ENCODE data around the gene RNF213.
A peak's percentile ranks its signal among the peaks of the same experiment; 100 is the strongest.

The RNF213 gene

DNA sequence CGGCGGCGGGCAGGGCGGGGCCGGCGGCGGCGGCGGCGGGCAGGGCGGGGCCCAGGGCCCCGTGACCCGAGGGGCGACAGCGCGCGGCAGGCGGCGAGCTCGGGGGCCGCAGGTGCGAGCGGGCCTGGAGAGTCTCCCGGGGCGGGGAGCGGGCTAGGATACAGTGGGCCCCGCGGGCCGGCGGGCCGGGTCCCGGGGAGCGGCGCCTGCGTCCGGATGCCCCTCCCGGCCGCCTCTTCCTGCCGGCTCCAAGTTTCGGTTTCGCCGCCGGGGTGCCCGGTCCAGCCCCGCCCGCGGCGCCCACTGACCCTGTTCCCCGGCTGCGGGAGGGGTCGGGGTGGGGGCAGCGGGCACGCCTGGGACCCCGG lies at the start of gene RNF213:
TSS of gene RNF213 (plus strand) at position 62 of the 368 bp plus-strand sequence. CDS start 2,830 bp downstream, outside the sequence.
- DNase-seq (ENCODE audit: low spot score), result no peak

DNA sequence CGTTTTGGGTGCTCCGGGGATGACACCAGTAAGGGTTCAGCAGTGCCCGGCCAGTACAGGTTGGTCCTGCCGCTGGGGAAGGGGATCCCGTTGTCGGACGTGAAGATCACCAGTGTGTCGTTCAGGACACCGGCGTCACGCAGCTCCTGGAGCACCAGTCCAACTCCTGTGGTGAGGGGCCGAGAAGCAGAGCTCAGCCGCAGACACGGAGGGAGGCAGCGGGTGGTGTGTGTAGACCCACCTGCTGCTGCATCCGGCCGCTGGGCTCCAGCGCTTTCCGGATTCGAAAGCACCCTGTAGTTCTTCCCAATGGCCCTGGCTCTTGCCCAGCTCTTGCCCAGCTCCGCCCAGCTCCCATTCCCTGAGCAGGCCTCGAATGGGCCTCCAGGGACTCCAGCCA lies 48.5 kb upstream of the RNF213 start:
- DNase-seq (ENCODE audit: low spot score), result no peak

DNA sequence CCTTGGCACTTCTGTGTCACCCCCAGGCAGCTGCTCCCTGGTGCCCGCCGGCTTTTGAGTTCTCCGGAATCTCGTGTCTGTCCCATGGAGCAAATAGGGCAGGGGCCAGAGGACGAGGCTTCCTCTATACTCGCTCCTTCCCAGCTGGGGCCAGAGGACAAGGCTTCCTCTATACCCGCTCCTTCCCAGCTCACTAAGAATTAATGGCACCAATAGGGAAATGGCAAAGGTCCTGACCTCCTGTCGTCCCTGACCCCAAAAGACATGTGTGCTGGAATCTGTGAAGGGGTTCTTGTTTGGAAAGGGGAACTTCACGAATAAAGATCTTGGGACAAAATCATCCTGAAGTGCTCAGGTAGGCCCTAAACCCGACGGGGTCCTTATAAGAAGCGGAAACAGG lies 48.1 kb upstream of the RNF213 start:
- DNase-seq (ENCODE audit: low spot score), result no peak

DNA sequence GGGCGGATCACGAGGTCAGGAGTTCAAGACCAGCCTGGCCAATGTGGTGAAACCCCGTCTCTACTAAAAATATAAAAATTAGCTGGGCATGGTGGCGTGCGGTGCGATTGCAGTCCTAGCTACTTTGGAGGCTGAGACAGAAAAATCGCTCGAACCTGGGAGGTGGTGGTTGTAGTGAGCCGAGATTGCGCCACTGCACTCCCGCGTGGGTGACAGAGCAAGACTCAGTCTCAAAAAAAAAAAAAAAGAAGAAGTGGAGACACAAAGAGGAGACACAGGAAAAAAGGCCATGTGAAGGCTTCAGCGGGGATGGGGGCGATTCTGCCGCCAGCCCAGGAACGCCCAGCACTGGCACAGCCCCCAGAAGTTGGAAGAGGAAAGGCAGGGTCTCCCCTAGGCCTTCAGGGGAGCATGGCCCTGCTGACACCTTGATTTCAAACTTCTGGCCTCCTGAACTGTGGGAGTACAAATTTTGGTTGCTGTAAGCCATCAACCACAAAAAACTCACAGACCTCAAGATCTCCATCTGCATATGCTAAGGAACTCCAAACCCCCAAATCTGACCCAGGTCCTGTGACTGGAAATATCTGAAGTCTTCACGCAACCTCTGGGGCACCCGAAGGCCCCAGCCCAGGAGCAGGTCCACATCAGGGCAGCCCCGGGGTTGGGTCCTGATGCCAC lies 47.5 kb upstream of the RNF213 start:
- no peak for DNase-seq (ENCODE audit: low spot score)

DNA sequence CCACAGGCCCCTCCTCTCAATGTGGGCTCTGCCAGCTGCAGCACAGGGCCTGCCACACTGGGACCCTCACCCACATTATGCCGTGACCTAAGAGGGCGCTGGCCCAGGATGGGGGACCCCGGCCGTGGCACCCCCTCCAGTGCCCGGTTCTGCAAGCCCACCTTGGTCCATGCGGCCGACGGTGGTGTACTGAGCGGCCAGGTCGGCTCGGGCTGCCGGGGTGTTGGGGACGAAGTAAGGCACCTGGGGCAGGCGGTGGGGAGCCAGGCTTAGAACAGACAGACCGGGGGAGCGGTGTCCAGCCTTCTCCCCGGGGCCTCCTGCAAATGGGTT lies 47.0 kb upstream of the RNF213 start:
- no peak for DNase-seq (ENCODE audit: low spot score)

DNA sequence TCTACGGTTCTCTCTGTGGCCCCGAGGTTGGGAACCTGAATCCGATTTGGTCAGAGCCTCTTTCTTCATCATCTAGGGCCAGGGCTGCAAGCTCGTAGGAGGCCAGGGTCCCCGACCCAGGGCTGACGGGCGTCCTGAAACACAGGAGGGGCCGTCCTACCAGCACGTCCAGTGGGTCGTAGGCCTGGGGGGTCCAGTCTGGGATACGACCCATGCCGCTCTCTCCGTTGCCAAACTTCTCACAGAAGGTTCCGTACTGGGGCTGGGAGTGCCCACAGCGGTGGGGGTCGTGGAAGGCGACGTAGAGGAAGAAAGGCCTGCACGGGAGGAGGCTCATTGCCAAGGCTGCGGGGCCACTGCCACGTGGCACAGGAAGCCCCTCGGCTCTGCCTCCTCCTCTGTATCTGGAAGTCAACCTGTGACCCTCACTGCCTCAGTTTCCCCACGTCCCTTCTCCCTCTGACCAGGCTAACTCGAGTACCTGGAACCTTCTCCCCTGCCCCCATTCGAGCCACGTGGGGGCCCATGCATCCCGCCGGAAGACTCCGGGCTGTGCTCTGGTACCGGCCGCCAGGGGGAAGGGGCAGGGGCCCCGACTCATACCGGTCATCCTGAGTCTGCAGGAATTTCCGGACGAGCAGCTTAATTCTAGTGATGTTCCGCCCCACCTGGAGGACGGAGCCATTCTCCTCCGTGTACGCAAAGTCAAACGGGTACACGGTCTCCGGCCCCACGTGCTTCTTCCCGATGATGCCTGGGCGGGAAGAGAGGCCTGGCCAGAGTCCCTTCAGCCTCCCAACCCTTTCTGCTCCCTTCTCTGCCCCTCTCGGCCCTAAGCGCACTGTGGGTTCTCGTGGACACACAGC lies 46.4 kb upstream of the RNF213 start:
- DNase-seq (ENCODE audit: low spot score), result no peak

DNA sequence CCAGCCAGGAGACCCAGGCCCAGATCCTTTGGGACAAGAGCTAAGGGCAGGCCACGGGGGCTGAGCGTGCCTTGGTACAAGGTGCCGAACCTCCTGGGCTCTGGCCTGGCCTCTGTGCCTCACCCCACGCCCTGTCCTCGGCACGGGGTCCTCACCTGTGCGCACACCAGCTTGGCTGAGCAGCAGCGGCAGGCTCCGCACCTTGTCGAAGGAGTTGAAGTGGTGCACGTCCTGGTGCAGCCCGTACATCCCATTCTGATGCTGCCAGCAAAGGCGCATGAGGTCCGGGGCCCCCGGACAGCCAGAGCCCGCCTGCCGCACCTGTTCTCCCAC lies 45.8 kb upstream of the RNF213 start:
- DNase-seq (ENCODE audit: low spot score), result no peak

DNA sequence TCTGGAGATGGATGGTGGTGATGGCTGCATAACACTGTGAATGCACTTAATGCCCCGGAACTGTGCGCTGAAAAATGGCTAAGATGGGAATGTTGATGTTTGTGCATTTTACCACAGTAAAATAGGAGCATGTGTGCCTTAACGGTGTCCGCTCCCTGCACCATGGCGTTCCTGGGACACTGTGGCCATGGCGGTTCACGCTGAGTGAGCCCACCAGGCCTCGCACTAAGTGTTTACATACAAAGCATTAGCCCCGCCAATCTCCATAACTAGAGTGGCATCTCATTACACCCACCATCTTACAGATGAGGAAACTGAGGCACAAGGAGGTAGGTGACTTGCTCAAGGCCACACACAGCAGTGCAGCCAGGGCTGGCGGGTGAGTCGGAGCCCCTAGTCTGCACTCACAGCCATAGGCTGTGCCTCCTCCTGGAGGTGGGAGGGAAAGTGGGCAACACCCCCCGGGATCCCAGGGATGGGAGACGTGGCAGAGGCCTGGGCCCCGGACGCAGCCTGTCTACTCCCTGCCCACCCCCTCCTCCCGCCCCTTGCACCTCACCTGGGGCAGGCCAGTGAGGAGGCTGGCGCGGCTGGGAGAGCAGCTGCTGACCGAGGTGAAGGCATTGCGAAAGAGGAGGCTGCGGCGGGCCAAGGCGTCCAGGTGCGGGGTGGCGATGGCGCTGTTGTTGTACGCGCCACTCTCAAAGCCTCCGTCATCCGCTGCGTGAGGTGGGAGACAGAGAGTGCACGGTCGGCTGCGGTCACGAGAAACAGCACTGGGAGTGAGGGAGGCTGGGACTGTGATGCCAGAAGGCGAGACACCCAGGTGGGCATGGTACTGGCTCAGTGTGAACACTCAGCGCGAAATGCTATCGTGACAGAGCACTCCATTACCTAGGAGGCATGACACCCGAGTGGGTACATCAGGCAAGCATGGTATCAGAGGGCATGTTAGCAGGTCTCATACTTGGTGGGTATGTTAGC lies 43.9 kb upstream of the RNF213 start:
- DNase-seq (ENCODE audit: low spot score), result no peak

DNA sequence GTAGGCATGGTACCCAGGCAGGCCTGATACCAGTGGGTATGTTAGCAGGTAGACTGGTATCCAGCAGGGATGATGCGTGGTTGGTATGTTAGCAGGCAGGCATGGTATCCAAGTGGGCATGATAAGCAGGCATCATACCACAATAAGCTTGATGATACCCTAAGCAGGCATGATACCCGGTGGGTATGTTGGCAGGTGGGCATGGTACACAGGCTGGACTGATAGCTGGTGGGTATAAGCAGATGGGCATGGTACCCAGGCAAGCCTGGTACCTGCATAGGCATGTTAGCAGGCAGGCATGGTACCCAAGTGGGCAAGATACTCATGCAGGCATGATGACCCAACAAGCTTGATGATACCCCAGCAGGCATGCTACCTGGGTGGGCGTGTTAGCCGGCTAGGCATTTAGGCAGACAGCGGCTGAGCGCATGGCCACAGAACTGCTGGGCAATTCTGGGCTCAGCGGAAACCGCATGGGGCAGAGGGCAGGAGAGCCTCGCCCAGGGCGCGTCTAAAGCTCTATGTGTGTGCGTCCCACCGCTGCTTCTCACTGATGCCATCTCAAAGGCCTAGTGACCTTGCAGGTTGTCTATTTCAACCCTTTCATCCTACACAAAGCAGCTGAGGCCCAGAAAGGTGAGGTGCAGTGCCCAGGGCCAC lies 42.8 kb upstream of the RNF213 start:
- no peak for DNase-seq (ENCODE audit: low spot score)

DNA sequence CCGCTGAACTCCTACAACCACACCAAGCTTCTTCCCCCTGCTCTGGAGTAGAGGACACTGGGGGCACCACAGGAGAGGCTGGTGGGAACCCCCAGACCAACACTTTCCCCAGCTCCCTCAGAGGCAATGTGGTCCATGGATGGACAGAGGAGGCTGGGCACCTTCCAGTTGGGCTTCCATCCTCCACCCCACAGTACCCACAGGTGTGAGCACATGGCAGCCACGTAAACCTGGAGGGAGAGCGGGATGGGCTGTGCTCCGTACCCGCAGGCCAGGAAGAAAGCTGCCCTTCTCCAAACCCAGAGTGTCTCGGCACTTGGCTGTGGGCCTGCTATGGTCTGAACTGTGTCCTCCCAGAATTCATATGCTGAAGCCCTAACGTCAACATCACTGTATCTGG lies 42.3 kb upstream of the RNF213 start:
- no peak for DNase-seq (ENCODE audit: low spot score)

DNA sequence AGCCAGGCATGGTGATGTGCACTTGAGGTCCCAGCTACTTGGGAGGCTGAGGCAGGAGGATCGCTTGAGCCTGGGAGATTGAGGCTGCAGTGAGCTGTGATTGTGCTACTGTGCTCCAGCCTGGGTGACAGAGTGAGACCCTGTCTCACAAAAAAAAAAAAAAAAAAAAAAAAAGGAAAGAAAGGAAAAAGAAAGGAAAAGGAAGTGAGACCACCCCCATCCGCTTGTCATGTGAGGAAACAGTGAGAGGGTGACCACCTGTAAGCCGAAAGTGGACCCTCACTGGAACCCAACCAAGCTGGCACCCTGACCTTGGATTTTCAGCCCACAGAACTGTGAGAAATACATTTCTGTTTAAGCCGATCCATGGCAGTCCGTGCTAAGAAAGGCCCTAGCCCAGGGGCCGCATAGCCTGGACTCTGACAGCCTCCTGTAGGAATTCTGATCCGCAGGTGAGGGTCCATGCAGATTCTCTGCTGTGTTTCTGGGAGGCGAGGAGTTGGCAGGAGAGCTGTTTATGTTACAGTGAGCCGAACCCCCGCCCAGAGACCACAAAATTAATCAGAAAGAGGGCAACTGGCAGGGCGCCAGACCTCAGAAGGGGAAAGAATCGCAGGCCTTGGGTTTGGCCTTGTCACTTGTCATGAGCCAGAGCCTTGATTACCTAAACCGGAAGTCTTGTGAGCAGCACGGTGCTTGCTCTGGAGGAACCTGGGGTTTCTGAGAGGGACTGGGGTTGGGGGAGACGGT lies 41.5 kb upstream of the RNF213 start:
- DNase-seq (ENCODE audit: low spot score), result no peak

DNA sequence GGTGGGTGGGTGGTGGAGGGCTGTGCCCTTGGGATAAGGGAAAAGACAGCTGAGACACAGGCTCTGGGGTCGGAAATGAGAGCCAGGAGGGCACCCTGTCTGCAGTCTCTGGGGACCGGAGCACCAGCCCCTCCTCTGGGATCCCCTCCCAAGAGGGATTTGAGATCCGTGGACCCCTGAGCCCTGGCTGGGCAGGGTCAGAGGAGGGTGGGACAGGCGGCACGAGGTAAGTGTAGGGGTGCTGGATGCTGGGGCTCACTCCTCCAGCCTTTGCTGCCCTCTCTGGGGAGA lies 40.9 kb upstream of the RNF213 start:
- no peak for DNase-seq (ENCODE audit: low spot score)

DNA sequence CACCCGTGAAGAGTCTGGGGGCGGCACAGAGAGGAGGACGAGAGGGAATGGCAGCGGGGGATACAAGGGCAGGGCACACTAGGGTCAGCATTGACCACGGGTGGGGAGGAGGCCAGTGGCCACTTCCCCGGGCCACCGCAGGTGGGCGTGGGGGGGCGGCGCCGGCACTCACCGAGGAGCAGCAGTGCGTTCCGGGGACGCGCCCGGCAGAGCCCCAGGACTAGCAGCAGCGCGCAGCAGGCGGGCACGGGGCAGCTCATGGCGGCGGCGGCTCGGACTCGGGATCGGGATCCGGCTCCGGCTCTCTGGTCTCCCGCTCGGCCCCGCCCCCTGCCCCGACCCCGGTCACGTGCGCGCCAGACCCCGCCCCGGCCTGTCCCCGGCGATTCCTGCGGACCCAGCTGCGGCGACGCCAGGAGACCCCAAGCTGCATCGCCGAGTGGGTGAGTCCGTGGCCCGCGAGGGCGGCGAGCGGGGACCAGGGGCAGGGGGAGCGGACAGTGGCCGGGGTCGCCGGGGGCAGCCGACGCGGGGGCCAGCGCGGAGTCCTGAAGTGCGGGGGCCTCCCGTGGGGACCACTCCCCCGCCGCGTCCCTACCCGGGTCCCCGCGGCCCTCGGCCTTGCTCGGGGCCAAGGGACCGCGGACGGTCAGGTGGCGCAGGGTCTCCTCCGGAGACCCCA lies 40.5 kb upstream of the RNF213 start, which contains the start of the genes SGSH and SLC26A11:
TSS of gene SGSH (minus strand) at position 280 of the 682 bp plus-strand sequence. CDS start at position 260, 20 bp downstream.
TSS of gene SLC26A11 (plus strand) at position 374 of the 682 bp plus-strand sequence. CDS start 1,134 bp downstream, outside the sequence.
- peak; percentile 67 for DNase-seq (ENCODE audit: low spot score)

DNA sequence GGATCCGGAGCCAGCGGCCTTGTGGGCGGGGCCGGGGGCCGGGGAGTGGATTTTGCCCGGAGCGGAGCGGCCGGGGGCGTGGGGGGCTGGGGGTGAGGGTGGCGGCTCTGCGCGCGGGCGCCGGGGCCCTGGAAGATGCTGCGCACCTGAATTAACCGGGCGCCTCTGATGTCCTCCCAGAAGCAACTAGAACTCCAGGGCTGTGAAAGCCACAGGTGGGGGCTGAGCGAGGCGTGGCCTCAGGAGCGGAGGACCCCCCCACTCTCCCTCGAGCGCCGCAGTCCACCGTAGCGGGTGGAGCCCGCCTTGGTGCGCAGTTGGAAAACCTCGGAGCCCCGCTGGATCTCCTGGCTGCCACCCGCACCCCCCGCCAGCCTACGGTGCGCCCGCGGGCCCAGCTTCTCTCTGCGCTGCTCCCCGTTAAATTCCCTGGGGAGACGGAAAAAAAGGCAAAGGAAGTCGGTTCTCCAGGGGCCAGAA lies 39.9 kb upstream of the RNF213 start:
- peak; percentile 44 for DNase-seq (ENCODE audit: low spot score)

DNA sequence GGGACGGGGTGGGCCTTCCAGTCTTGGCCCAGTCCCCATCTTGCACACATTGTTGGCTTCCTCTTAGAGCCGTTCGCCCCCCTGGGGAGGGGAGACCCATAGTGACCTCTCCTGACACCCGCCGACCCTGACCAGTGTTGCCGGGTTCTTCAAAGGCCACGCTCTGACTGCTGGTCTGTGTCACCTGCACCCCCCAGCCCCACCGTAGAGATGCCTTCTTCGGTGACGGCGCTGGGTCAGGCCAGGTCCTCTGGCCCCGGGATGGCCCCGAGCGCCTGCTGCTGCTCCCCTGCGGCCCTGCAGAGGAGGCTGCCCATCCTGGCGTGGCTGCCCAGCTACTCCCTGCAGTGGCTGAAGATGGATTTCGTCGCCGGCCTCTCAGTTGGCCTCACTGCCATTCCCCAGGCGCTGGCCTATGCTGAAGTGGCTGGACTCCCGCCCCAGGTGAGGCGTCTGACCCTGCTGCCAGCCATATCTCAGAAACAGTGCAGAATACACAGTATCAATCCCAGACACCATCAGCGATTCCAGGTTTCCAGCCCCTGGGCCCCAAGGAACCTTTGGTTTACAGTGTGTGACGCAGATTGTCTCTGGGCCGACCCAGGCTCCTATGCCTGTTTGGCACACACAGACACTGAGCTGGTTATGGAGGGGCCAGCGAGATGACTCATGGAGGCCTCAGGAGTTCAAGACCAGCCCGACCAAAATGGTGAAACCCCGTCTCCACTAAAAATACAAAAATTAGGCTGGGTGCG lies 39.1 kb upstream of the RNF213 start:
- DNase-seq (ENCODE audit: low spot score), result no peak

DNA sequence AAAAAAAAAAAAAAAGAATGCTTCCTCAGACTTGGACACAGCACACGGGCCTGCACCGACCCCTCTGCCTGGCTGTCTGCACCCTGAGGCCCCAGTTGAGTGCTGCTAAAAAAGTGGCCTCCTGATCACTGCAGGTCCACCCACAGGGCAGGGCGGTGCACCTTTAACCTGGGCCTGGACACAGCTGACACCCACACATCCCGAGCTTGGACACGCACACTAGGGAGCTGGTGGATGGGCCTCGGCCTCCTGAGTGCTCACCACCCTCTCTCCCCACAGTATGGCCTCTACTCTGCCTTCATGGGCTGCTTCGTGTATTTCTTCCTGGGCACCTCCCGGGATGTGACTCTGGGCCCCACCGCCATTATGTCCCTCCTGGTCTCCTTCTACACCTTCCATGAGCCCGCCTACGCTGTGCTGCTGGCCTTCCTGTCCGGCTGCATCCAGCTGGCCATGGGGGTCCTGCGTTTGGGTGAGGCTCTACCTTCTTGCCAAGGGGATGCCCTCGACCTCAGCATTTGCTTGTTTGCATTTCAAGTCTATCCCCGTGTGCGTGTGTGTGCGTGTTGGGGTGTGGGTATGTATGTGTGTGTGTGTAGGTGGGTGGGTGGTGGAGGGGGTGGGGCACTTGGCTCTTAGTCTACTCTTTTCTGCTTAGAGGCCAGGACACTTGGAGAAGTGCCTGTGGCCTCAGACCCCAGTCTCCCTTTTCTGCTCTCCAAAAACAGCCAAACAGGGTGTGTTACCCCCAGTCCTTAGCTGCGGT lies 38.1 kb upstream of the RNF213 start:
- DNase-seq (ENCODE audit: low spot score), result no peak

DNA sequence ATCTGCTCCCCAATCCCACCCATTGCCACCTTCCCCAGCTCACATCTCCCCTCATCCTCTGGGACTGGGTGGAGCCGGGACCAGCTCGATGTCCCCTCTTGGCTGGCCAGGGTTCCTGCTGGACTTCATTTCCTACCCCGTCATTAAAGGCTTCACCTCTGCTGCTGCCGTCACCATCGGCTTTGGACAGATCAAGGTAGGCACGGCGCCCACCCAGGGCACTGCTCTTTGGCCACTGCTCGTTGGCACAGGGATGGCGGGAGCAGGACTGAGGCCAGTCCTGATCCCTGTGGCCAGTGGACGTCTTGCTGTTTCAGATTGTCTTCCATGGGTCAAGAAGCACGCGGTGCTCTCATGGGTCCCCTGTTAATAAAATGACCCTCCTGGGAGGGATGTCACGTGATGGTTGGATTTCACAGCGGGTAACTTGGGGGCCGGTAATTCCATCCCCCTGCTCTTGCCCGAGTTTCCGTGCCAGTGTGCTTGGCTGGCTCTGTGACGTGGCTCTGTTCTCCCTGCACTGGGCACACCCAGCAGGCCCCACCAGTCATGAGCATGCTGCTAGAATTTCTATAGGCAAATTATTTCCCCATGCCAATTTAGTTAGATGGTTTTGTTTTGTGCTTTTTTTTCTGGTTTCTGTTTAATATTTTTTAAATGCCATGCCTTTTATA lies 37.4 kb upstream of the RNF213 start:
- no peak for DNase-seq (ENCODE audit: low spot score)

DNA sequence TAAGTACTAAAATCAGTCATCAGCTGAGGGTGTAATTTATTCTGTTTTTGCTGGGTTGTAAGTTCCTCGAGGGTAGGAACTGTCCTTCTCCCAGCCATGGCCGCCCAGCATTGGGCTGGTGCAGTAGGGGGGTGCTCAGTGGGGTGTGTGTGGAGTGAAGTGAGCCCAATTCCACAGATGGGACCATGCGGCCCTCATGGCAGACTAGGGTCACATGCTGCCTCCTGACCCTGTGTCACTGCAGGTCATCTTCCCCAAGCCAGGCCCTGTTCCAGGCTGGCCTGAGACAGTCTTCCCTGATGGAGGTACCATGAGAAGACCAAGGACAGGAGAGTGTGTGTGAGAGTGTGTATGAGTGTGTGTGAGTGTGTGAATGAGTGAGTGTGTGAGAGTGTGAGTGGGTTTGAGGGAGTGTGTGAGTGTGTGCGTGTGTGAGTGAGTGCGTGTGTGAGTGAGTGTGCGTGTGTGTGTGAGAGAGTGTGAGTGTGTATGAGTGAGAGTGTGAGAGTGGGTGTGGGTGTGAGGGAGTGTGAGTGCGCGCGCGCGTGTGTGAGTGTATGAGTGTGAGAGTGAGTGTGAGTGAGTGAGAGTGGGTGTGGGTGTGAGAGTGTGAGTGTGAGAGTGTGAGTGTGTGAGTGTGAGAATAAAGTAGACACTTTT lies 36.7 kb upstream of the RNF213 start:
- DNase-seq (ENCODE audit: low spot score), result no peak
